IMR-90 (cell line): ENCODE measurements around the gene HRH1. TPM values are rescaled to one million over a fixed set of nuclear protein-coding genes. Genes with fewer than 3 reads are reported as not detected.

Experiments used
- ATAC-seq: fragments of 200-7000 bp; cut with Tn5 transposase; 2 replicates; pipeline ENCODE4 v1.9.1; 2020; ENCODE audit warnings: low read depth, mild to moderate bottlenecking, moderate library complexity
- BruUV-seq: library from RNA; stranded (reverse); fragments of 400-500 nt; replicated peaks from 2 replicates; lab custom pipeline; 2021; lab: Mats Ljungman, UMichigan
- CTCF ChIA-PET: fragments of 300-600 bp; formaldehyde crosslinking; extraction: SDS; loops from one replicate; lab custom pipeline; 2021; ENCODE audit warnings: antibody characterized with exemption; lab: Yijun Ruan, JAX
- POLR2A ChIA-PET: fragments of 300-600 bp; sonication (Branson Sonifier 250); formaldehyde crosslinking; loops from one replicate; lab custom pipeline; 2022; ENCODE audit warnings: antibody characterized with exemption; ENCODE audit not compliant: unreplicated experiment; lab: Charles Lee
- DNase-seq: peaks from one replicate; pipeline ENCODE4 v3.0.0; 2013
- H2AFZ ChIP-seq: replicated peaks from 2 replicates; pipeline ENCODE3; 2013; ENCODE audit warnings: low read length, mild to moderate bottlenecking; ENCODE audit not compliant: poor library complexity
- H2AK5ac ChIP-seq: 2 replicates; pipeline ENCODE4 v1.6.1; 2013; ENCODE audit warnings: low read depth, low read length, inconsistent platforms
- H2AK9ac ChIP-seq: replicated peaks from 2 replicates; pipeline ENCODE3; 2013; ENCODE audit warnings: mild to moderate bottlenecking, low read depth, low read length, moderate library complexity; ENCODE audit not compliant: poor library complexity
- H2BK120ac ChIP-seq: 2 replicates; pipeline ENCODE4 v1.6.1; 2013; ENCODE audit warnings: low read depth, low read length, inconsistent platforms
- H2BK15ac ChIP-seq: 3 replicates; pipeline ENCODE4 v1.6.1; 2013; ENCODE audit warnings: low read depth, low read length, inconsistent platforms
- H2BK20ac ChIP-seq: 2 replicates; pipeline ENCODE4 v1.6.1; 2013; ENCODE audit warnings: low read depth, mild to moderate bottlenecking, inconsistent platforms, low read length, moderate library complexity
- H2BK5ac ChIP-seq: 2 replicates; pipeline ENCODE4 v1.6.1; 2013; ENCODE audit warnings: mild to moderate bottlenecking, low read depth, low read length, inconsistent platforms; ENCODE audit not compliant: poor library complexity, severe bottlenecking
- H3K14ac ChIP-seq: replicated peaks from 2 replicates; pipeline ENCODE4 v1.6.1; 2013; ENCODE audit warnings: low read depth, low read length, inconsistent platforms
- H3K18ac ChIP-seq: 2 replicates; pipeline ENCODE4 v1.6.1; 2013; ENCODE audit warnings: low read depth, low read length, control low read depth
- H3K23ac ChIP-seq: 2 replicates; pipeline ENCODE4 v1.6.1; 2013; ENCODE audit warnings: low read depth, low read length, inconsistent platforms
- H3K27ac ChIP-seq: 2 replicates; pipeline ENCODE4 v1.5.1; 2013; ENCODE audit warnings: mild to moderate bottlenecking, control low read depth, low read length; ENCODE audit not compliant: insufficient read depth
- H3K27me3 ChIP-seq: 2 replicates; pipeline ENCODE4 v1.6.1; 2013; ENCODE audit warnings: low read length; ENCODE audit not compliant: control insufficient read depth, insufficient read depth
- H3K36me3 ChIP-seq: 2 replicates; pipeline ENCODE4 v1.6.1; 2013; ENCODE audit warnings: low read length, mixed read lengths; ENCODE audit not compliant: control insufficient read depth, insufficient read depth
- H3K4ac ChIP-seq: 2 replicates; pipeline ENCODE4 v1.6.1; 2013; ENCODE audit warnings: low read depth, low read length, inconsistent platforms
- H3K4me1 ChIP-seq: 2 replicates; pipeline ENCODE4 v1.6.1; 2013; ENCODE audit warnings: low read length, mixed read lengths; ENCODE audit not compliant: control insufficient read depth, insufficient read depth
- H3K4me2 ChIP-seq: 2 replicates; pipeline ENCODE4 v1.6.1; 2013; ENCODE audit warnings: low read depth, mild to moderate bottlenecking, control low read depth, low read length, moderate library complexity
- H3K4me3 ChIP-seq: 2 replicates; pipeline ENCODE4 v1.5.1; 2013; ENCODE audit warnings: low read depth, mild to moderate bottlenecking, control low read depth, low read length, moderate library complexity; ENCODE audit not compliant: insufficient read depth
- H3K56ac ChIP-seq: 2 replicates; pipeline ENCODE4 v1.6.1; 2013; ENCODE audit warnings: low read length, inconsistent platforms; ENCODE audit not compliant: insufficient read depth; ENCODE audit errors: extremely low read depth
- H3K79me1 ChIP-seq, 2 experiments: 2 replicates each; pipeline ENCODE4 v1.6.1; 2013; ENCODE audit warnings: low read length in 2 of 2, inconsistent platforms in 1 of 2, low read depth in 1 of 2
- H3K9ac ChIP-seq: 2 replicates; pipeline ENCODE4 v1.6.1; 2013; ENCODE audit warnings: low read depth, low read length, control low read depth
- H3K9me1 ChIP-seq: 2 replicates; pipeline ENCODE4 v1.6.1; 2013; ENCODE audit warnings: low read length, inconsistent platforms; ENCODE audit not compliant: insufficient read depth
- H3K9me3 ChIP-seq: 2 replicates; pipeline ENCODE4 v1.6.1; 2013; ENCODE audit warnings: low read length; ENCODE audit not compliant: control insufficient read depth, insufficient read depth
- H4K20me1 ChIP-seq: 2 replicates; pipeline ENCODE4 v1.6.1; 2013; ENCODE audit warnings: low read length, inconsistent platforms; ENCODE audit not compliant: insufficient read depth
- H4K5ac ChIP-seq: 2 replicates; pipeline ENCODE4 v1.6.1; 2013; ENCODE audit warnings: mild to moderate bottlenecking, low read depth, low read length, control low read depth
- H4K8ac ChIP-seq, 2 experiments: 2 replicates each; pipeline ENCODE4 v1.6.1; 2013; ENCODE audit warnings: low read depth in 2 of 2, low read length in 2 of 2, control low read depth in 1 of 2, inconsistent platforms in 1 of 2
- H4K91ac ChIP-seq: 2 replicates; pipeline ENCODE4 v1.6.1; 2013; ENCODE audit warnings: low read depth, low read length, inconsistent platforms; ENCODE audit not compliant: insufficient read depth
- BHLHE40 ChIP-seq: fragments of 150-350 bp; IDR thresholded peaks from 2 replicates; pipeline ENCODE4 v1.6.1; 2016; ENCODE audit warnings: mild to moderate bottlenecking, low read depth, low read length
- CHD1 ChIP-seq: IDR thresholded peaks from 2 replicates; pipeline ENCODE4 v1.6.1; 2012; ENCODE audit warnings: low read depth, low read length, improper control_type of control experiment
- ELK1 ChIP-seq: fragments of 150-350 bp; IDR thresholded peaks from 2 replicates; pipeline ENCODE4 v1.6.1; 2016; ENCODE audit warnings: low read depth, mild to moderate bottlenecking, low read length, moderate library complexity, borderline replicate concordance
- FOS ChIP-seq: fragments of 150-350 bp; IDR thresholded peaks from 2 replicates; pipeline ENCODE4 v1.6.1; 2016; ENCODE audit warnings: low read depth, low read length
- MAFK ChIP-seq: IDR thresholded peaks from 2 replicates; pipeline ENCODE4 v1.6.1; 2012; ENCODE audit warnings: low read depth, low read length, improper control_type of control experiment
- MAZ ChIP-seq: IDR thresholded peaks from 2 replicates; pipeline ENCODE4 v1.6.1; 2012; ENCODE audit warnings: low read depth, mild to moderate bottlenecking, low read length, improper control_type of control experiment, moderate library complexity, borderline replicate concordance
- NFE2L2 ChIP-seq: fragments of 150-350 bp; IDR thresholded peaks from 2 replicates; pipeline ENCODE4 v1.6.1; 2016; ENCODE audit warnings: low read depth, mild to moderate bottlenecking, low read length
- POLR2A ChIP-seq: IDR thresholded peaks from 2 replicates; pipeline ENCODE4 v1.6.1; 2012; ENCODE audit warnings: mild to moderate bottlenecking, low read depth, low read length
- RAD21 ChIP-seq: IDR thresholded peaks from 2 replicates; pipeline ENCODE4 v1.6.1; 2012; ENCODE audit warnings: low read length, improper control_type of control experiment
- RCOR1 ChIP-seq: IDR thresholded peaks from 2 replicates; pipeline ENCODE4 v1.6.1; 2012; ENCODE audit warnings: mild to moderate bottlenecking, low read length, improper control_type of control experiment; ENCODE audit not compliant: insufficient replicate concordance
- RFX5 ChIP-seq: IDR thresholded peaks from 2 replicates; pipeline ENCODE4 v1.8.0; 2012; ENCODE audit warnings: low read depth, mild to moderate bottlenecking, low read length, moderate library complexity
- SMC3 ChIP-seq: fragments of 150-350 bp; IDR thresholded peaks from 2 replicates; pipeline ENCODE4 v1.6.1; 2016; ENCODE audit warnings: low read depth, mild to moderate bottlenecking, antibody characterized with exemption, low read length, moderate library complexity
- WGBS, 2 experiments: methylation state at CpG; one replicate each; pipeline versions ENCODE4 v1.1.5 to v1.1.7; 2013; ENCODE audit warnings: missing lambda C conversion rate in 2 of 2; ENCODE audit not compliant: insufficient read length in 1 of 2; ENCODE audit errors: extremely low coverage in 2 of 2; 5-methylcytosine and 5-hydroxymethylcytosine counted together
- dilution Hi-C: fragments of 300-500 bp; cut with HindIII; formaldehyde crosslinking; loops from one replicate; pipeline ENCODE4 v1.14.3; 2018; ENCODE audit warnings: low sequenced_read_pairs; ENCODE audit not compliant: unreplicated experiment
- in situ Hi-C: fragments of 300-500 bp; cut with MboI; formaldehyde crosslinking; loops from 3 replicates; pipeline ENCODE4 v1.14.3; 2019; ENCODE audit warnings: low sequenced_read_pairs, inconsistent platforms, mixed read lengths
- intact Hi-C: fragments of 100-400 bp; cut with micrococcal nuclease; formaldehyde crosslinking; loops from 2 replicates; pipeline ENCODE4 v1.10.0; 2022
- polyA plus RNA-seq, 3 experiments: library from polyadenylated mRNA; depleted of rRNA; stranded (reverse); fragments of >200 nt; gene quantifications; 2 replicates each; pipeline ENCODE4 v1.2.3, GENCODE V29; 2012; ENCODE audit warnings: low replicate concordance in 1 of 3
- total RNA-seq: library from RNA; depleted of rRNA; stranded (reverse); fragments of >200 nt; gene quantifications from 2 replicates; pipeline ENCODE4 v1.2.3, GENCODE V29; 2012
- TF ChIP-seq, protein P1 (sequence below): conservative IDR thresholded peaks from 2 replicates; pipeline ENCODE4 v1.5.1; 2012; ENCODE audit warnings: mild to moderate bottlenecking, low read depth, low read length, improper control_type of control experiment

Gene HRH1
- total and polyA plus RNA-seq, 2 of the 4 experiments (the other 2 are of a cell fraction), result 7.6 to 16.1 TPM

DNA sequence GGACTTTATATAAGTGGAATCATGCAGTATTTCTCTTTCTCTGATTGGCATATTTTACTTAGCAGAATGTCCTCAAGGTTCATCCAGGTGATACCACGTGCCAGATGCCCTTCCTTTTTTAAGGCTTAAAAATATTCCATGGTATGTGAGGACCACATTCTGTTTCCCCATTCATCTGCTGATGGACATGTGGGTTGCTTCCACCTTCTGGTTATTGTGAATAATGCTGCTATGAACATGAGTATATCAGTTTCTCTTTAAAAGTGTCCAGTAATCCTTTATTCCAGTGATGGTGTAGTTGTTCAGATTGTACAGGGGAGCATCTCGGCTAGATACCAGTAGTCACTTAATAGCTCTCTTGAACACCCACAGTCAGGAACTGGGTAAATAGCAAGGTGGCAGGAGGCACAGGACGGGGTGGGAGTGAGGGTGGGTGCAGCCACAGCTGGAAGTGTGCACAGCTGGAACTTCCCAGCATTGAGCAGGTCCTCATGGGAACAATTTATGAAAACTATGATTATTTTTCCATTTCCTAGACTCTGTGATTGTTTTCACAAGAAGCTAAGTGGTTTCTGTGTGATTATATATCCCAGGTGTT lies 67.6 kb downstream of the HRH1 start:
- no peak for DNase-seq
- Histone ChIP-seq H2AK5ac (no peak overlapping the region), H3K9me1 (peaks cover 7% of the 10 kb centered on the region), H2AFZ (no peak overlapping the region), H3K4me1 (peaks cover 6% of the 10 kb centered on the region), H3K9me3 (no peaks in the 10 kb centered on the region), H3K14ac (0 out of 2 replicates have a peak overlapping the region, but pooled peaks have one; percentile 28), H3K36me3 (peaks cover 4% of the 10 kb centered on the region), H2BK120ac (no peak overlapping the region), H3K4me3 (no peak overlapping the region), H4K91ac (no peak overlapping the region), H3K18ac (no peak overlapping the region), H3K23ac (no peak overlapping the region), H3K79me1 (peaks cover 18 to 58% of the 10 kb centered on the region in 2 experiments), H3K27me3 (no peaks in the 10 kb centered on the region), H4K20me1 (peaks cover 6% of the 10 kb centered on the region; the same call in 1 of the 2 replicates), H4K5ac (no peak overlapping the region), H2BK20ac (no peak overlapping the region), H3K4ac (no peak overlapping the region; the same call in 1 of the 2 replicates), H3K56ac (no peak overlapping the region), H2BK15ac (no peak overlapping the region), H2AK9ac (no peak overlapping the region), H2BK5ac (no peak overlapping the region), H4K8ac (no peak overlapping the region), H3K27ac (no peak overlapping the region), H3K4me2 (no peak overlapping the region), H3K9ac (no peak overlapping the region)
- intact Hi-C loops, result no loop called here
- ATAC-seq, result no peak; the same call in 1 of the 2 replicates
- dilution Hi-C loops, result no loop called here
- in situ Hi-C loops, result no loop called here
- no peak for TF ChIP-seq ELK1
- no peak for TF ChIP-seq FOS
- no peak for TF ChIP-seq MAFK
- TF ChIP-seq BHLHE40, result no peak
- TF ChIP-seq POLR2A, result no peak
- TF ChIP-seq, protein P1, sequence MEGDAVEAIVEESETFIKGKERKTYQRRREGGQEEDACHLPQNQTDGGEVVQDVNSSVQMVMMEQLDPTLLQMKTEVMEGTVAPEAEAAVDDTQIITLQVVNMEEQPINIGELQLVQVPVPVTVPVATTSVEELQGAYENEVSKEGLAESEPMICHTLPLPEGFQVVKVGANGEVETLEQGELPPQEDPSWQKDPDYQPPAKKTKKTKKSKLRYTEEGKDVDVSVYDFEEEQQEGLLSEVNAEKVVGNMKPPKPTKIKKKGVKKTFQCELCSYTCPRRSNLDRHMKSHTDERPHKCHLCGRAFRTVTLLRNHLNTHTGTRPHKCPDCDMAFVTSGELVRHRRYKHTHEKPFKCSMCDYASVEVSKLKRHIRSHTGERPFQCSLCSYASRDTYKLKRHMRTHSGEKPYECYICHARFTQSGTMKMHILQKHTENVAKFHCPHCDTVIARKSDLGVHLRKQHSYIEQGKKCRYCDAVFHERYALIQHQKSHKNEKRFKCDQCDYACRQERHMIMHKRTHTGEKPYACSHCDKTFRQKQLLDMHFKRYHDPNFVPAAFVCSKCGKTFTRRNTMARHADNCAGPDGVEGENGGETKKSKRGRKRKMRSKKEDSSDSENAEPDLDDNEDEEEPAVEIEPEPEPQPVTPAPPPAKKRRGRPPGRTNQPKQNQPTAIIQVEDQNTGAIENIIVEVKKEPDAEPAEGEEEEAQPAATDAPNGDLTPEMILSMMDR, result peak; percentile 31; the same call in 1 of the 2 replicates
- no peak for TF ChIP-seq CHD1
- no peak for TF ChIP-seq RFX5
- TF ChIP-seq MAZ, result no peak
- TF ChIP-seq NFE2L2, result no peak
- peak; percentile 26; the same call in 1 of the 2 replicates for TF ChIP-seq RAD21
- no peak for TF ChIP-seq SMC3
- TF ChIP-seq RCOR1, result no peak
- ChIA-PET POLR2A (no interaction called here), CTCF (no interaction called here)
- no TSS peak for BruUV-seq
- WGBS, 2 experiments, result no CpG with 5 or more reads among the region's 3 CpGs
